GM12878 (cell line): ENCODE results near the gene H6PD.

ENCODE experiments used
- ATF7 ChIP-seq: fragments of 450-650 bp; IDR thresholded peaks from 2 replicates; pipeline ENCODE4 v1.6.1; 2016; ENCODE audit warnings: low read depth, mild to moderate bottlenecking
- POU2F2 ChIP-seq: IDR thresholded peaks from 3 replicates; pipeline ENCODE4 v1.6.1; 2011; ENCODE audit warnings: low read depth, mild to moderate bottlenecking, low read length, borderline replicate concordance
- TARDBP ChIP-seq: IDR thresholded peaks from 2 replicates; pipeline ENCODE4 v1.6.1; 2016; ENCODE audit warnings: borderline replicate concordance

DNA sequence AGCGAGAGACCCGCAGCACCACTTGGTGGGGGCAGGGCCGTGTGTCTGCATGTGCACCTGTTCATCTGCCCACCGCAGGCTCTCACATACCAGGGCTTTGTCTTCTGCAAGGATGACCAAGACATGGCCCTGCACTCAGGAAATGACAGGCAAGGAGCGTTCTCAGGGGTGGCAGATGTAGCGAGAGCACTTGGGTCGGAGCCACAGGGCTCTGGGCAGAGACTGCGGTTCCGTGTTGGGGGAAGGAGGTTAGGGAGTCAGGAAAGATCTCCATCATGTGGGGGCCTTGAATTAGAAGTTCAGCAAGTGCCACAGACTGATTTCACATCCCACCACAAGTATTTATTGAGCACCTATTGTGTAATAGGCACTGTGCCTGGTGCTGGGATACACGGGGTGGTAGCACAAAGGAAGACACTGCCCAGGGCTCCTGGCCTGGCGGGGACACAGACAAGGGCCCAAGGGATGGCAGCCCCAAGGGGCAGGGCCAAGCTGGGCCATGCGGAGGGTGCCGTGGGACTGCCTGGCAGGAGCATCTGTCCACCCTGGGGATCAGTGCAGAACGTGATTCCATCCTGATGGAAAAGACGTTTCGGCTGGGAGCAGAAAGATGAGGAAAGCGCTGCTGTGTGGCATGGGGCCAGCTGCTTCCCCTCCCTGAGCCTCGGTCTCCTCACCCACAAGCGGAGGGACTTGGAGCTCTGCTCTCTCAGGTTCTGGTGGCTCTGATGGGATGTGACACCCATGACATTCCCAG lies 46.7 kb downstream of the H6PD start:
- no peak for TF ChIP-seq POU2F2
- no peak for TF ChIP-seq ATF7
- TF ChIP-seq TARDBP: no peak
